Activated CD8-positive, alpha-beta memory T cell treated with anti-CD3 and anti-CD28 coated beads for 36 hours (primary cell): Measurements from ENCODE around the gene GATB. TPM values are rescaled to one million over a fixed set of nuclear protein-coding genes. Genes with fewer than 3 reads are reported as not detected.

Source experiments
- CTCF ChIA-PET: fragments of 350-600 bp; sonication (Branson Sonifier 250); formaldehyde crosslinking; loops from one replicate; lab custom pipeline; 2021; ENCODE audit warnings: antibody characterized with exemption; lab: Charles Lee
- POLR2A ChIA-PET: fragments of 350-600 bp; sonication (Branson Sonifier 250); formaldehyde crosslinking; loops from one replicate; lab custom pipeline; 2021; ENCODE audit warnings: antibody characterized with exemption; lab: Charles Lee
- total RNA-seq, 2 experiments: library from RNA; stranded (reverse); gene quantifications; one replicate each; pipeline ENCODE4 v1.2.3, GENCODE V29; 2021

The GATB gene
- total RNA-seq, 2 experiments from 2014 or later, result 25.7 to 30.0 TPM

DNA sequence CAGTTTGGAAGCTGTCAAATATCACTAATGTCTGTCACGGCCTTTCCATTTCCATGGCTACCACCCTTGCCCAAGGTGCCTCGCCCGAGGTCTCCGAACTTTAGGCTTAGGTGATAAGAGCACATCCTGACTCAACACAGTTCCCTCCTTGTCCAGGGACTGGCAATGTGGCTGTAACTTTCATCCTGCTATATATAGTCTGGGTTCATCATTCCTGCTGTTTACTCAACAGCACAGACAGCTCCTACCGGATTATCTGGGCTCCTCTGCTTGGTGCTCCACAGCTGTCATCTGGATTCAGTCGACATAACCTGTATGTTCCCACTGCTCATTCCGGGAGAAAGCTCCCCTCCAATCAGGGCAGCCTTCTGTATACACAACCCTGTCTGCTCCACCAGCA is 51.2 kb downstream of the GATB start:
- ChIA-PET CTCF (no interaction called here), POLR2A (no interaction called here)

DNA sequence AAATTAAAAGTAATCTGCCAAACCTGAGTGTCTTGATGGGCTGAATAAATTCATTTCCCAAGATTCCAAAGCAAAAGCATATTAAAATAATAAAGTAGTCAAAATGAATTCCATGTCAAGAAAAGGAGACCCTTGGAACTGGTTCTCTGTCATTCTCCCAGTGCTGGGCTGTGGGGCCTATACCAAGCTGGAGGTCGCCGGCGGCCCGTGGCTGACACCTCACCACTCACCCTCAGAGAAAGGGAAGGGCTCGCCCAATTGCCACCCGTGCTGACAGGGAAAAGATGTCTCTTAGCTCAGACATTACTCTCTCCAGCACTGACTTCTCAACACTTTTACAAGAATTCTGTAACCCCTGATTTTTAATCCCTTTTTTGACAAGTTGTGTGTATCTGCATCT is 51.7 kb downstream of the GATB start:
- ChIA-PET CTCF (no interaction called here), POLR2A (no interaction called here)

DNA sequence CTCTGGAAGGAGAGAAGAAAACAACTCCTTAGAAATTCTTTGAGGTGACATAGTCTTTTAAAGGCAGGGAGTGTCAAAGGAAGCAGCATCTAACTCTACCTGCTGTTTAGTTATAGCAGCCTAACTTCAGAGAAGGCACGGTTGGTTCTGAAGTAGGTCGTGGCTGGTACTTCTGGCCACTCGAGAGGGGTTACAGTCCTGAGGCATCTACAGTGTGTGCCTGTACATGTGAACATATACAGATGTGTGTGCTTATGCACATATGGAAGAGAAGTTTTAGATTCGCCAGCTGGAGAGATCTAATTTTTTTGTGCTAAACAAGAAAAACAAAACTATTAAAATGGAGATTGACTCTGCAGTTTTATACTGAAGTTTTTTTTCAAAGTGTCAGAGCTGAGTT is 52.7 kb downstream of the GATB start:
- ChIA-PET POLR2A (no interaction called here), CTCF (no interaction called here)

DNA sequence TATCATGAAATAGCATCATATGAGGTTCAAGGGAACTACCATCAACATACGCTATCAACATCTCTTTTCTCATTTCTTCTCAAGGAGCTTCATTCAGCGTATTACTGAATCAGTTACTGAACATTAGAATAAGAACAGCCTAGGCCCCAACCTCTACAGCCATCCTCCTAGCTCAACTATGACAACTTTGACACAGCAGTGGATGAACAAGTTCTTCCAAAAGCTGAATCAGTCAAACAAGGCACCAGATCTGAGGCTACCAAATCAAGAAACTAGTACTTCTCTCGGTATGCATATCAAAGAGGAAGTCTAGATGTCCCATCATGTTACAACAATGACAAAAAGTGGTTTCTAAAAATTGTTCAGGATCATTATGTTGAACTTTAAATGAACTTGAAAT is 57.4 kb downstream of the GATB start:
- ChIA-PET POLR2A (no interaction called here), CTCF (no interaction called here)

DNA sequence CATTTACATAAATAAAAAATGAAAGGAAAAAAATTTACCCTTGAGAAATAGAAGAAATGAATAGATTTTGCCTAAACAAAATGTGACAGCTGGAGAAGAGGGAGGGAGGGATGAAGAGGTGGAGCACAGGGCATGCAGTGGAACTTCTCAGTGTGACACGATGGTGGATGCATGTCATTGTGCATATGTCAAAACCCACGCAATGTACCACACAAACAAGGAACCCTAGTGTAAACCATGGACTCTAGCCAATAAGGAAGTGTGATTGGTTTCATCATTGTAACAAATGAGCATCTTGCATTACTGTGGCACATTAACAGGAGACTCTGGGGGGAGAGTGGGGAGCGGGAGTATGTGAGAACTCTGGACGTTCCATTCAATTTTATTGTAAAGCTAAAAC is 58.6 kb downstream of the GATB start:
- POLR2A ChIA-PET, result no interaction called here
- CTCF ChIA-PET, result no interaction called here

DNA sequence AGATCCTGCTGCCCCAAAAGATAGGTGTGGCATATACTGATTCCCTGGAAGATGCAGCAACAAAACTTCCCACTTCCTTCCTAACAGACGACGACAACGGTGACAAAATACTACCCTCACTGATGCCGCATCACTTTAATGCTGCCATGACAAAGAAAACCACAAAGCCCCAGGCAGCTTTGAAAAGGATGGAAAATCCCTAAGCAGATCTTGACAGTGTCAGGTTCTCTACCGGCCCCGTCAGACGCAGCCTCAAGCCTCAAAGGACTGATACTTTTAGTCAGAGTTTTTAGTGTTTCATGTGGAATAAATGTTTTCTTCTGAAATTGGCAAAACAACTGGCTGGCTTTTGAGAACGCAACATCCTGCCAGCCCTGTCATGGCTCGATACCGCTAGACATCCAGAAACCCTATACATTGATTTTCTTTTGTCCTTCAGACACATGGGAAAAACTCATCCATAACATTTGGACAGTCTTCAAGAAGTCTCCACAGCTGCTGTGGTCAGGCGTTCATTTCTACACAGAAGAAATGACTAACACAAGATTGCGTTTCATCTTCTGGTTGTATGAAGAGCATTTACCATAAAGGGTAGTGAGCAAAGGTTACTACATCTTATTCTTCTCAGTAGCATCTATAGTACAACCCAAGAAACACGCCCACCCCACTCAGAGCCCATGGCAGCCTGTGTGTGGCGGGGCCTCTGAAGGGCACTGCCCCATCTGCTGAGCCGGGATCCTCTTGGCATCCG is 60.1 kb downstream of the GATB start:
- POLR2A ChIA-PET, result no interaction called here
- CTCF ChIA-PET, result no interaction called here

DNA sequence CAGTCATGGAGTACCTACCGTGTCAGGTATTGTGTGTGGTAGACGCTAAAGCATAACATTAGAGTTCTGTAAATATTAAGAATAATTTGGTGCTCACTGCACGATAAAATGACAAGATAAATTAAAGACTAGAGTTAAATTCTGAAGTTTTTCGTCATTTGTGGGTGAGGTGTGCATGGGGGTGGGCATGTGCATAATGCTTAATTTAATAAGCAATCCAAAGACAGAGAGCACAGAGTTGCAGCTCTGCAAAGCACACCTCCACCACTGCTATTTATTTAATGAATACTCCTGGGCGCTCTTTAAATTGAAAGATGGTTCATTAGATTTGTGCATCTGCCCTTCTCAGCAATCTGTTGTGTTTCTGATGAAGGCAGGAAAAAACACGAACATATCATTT is 62.6 kb downstream of the GATB start:
- CTCF ChIA-PET, result no interaction called here
- POLR2A ChIA-PET, result no interaction called here

DNA sequence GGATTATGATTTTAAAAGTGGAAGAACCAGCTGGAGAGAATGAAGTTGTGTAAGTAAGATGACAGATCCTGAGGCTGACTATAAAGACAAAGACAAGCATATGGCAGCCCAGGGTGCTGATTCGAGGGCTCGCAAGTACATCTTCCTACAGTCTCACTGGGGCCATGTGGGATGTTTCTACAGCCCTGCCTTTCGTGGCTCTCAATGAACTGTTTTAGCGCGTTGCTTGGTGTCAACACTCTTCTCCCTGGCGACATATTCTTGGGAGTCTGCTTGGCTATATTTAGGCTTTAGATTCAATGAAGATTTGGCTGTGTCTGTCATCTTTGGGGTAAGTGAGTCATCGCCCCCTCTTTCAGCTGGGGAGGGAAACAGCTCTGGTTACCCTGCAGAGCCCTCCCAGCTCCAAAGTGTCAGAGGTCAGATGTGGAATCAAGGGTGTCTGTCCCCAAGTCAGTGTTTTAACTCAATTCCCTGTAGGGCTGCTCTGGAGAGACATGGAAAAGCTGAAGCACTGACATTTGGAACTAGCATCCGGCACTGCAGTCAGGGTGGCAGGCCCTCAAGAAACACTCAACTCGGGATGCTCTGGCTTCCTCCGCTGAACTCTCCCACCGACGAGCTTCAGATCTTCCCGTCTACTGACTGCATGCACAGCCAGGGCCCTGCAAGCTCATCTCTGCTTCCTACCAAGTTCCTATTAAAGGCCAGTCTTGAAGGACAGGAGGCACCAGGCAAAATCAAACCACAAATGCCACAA is 65.7 kb downstream of the GATB start:
- ChIA-PET POLR2A (no interaction called here), CTCF (no interaction called here)

DNA sequence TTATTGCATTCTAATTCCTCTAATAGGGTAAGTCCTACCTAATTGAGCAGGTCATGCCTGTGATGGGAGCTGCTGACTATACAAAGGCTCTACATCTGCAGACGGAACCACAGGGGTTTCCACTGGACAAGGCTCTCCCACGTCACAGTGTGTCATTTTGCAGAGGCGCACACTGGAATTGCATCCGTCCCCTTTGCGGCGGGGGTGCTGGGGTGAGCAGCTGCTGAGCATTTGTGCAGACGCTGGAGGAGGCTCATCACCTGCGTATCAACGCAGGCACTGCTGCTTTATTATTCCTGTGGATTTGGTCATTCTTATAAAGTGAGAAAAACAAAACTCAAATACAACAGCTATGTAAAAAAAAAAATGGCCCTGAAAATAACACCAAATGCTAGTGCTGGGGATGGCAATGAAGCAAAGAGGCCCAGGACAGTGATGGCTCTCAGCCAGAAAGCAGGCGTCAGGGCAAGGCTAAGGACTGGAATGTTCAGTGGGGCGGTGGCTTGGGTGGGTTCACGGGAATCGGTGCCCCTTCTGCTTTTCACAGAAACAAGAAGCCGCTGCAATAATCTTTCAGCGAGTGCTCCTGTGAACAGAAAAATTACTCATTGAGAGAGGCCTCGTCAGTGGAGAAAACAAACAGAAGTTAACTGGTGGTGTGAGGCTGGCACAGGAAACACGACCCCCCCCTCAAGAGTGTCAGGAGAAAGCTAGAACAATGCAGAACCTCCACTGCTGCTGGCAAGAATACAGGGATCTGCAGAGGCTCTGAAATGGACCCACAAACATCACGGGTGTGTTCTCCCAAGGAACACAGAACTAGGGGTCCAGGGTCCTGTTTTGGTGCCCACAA is 67.8 kb downstream of the GATB start:
- CTCF ChIA-PET, result no interaction called here
- POLR2A ChIA-PET, result no interaction called here

DNA sequence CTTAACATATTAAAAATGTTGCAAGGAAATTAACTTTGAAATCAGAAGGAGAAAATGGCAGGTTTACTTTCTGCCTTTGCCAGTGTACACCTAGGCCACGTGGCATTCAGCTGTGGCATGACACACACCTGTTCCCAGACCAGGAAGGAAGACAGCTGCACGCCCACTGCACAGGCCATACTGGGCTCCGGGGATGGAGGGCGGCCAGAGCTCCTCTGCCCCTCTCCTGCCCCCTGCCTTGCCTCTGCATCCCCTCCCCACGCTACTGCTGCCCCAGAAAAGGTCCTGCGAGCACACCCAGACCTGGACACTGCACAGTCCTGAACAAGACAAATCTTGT is 68.4 kb downstream of the GATB start:
- ChIA-PET CTCF (no interaction called here), POLR2A (no interaction called here)

DNA sequence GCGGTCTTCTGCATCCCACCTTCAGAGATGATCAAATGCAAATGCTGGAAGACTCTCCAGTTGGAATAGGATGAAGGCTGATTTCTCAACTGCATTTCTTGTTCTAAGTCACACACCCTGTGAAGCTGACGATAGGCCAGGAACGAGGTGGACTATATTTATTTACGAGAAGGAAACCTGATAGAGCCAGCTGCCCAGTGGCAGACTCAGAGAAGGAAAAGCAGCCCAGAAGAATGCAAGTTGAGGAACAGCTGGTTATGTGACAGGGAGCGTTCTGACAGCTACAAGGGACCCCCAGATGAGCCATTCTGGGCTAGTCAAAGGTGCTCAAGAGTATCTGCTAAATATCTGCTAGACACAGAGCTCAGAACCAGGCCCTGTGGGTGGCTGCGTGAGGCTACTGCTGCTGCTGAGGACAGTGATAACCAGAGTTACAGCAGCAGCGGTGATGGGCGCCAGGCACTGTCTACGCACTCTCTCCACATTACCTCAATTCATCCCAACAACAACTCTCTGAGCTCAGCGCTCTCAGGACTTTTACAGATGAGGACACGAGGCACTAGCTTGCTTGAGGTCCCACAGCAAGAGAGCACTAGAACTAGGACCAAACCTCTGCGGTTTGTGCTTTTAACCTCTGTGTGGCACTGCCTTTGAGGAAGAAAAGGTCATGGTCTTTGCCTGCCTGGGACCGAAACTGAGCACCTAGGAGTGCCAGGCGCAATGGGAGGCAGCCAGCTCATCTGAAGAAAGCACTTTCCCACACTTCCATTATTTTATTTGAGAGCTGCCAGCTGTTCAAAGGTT is 69.0 kb downstream of the GATB start:
- POLR2A ChIA-PET, result no interaction called here
- CTCF ChIA-PET, result no interaction called here

DNA sequence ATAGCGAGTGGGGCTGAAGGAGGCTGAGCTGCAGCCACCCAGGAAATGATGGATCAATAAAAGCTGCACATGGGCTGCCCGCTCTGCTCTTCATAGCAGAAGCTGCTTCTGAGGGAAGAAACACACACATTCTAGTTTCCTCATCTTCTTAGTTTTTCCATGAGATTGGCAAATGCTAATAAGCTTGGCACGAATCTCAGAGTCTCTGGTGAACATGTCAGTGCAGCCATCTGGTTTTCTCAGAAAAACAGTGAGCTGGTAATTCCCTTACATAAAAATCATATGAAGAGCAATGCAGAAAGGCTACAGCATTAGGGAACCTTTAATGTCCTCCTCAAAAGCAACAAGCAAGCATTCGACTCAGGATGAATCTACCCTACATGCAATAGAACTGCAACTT is 69.9 kb downstream of the GATB start:
- CTCF ChIA-PET, result no interaction called here

DNA sequence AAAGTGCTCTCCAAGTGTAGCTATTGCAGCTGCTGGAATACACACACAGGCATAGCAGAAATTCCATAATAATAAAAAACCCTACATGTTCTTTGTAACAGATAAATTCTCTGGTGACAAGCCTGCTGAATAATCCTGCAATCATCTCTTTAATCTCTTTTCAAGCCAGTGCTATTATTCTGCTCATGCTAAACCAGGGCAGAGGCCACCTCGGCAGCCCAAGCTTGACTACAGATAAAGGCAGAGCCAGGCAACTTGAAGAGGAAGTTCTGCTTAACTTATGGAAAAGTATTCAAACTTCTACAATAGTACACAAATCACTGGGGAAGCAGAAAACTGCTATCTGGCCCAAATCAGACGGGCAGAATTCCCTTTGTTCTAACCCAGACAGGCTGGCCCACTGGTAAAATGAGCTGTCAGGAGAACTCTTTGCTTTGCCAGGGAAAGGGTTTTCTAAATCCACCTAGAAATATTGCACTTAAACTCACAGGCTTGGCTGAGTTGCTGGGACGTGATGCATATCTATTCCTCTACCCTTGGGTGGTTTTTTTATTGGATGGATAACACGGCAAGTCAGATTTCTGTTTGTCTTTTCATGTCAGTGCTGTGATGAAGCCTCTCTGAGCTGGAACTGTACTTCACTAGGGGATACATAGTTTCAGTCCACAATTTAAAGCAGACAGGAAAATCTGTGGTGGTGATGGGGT is 70.5 kb downstream of the GATB start:
- POLR2A ChIA-PET, result no interaction called here

More for the DNA sequence above, 69.9 kb downstream of the GATB start:
- POLR2A ChIA-PET, result no interaction called here

DNA sequence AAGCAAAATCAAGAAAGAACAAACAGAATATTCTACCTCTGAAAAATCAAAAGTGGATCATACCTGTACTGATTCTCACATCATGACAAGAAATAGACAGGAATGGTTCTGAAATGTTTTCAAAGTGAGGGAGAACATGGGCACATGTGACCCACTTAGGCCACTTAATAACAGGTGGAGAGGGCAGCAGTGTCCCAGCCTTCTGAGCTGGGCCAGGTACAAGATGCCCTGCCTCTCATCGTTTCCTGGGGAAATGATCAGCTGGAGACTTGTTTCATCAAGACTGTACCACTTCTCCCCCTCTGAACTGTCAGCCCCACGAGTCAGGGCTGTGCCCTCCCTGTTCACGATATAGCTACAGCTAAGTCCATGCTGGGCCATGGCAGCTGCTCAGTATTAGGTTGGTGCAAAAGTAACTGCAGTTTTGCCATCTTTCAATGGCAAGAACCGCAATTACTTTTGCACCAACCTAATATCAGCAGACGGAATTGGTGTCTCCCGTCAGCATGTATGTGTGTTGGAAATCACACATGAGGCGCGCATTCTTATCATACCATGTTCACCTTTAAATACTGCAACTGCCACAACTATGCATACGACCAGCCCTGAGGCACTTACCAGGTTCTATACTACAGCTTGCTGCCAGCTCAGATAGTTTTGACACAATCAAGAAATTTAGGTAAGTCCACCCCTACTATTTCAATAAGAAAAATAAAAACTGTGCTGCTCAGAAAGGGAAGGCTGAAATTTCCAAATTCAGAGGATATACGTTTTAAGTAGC is 71.4 kb downstream of the GATB start:
- POLR2A ChIA-PET, result no interaction called here

More for the DNA sequence above, 70.5 kb downstream of the GATB start:
- CTCF ChIA-PET, result no interaction called here

DNA sequence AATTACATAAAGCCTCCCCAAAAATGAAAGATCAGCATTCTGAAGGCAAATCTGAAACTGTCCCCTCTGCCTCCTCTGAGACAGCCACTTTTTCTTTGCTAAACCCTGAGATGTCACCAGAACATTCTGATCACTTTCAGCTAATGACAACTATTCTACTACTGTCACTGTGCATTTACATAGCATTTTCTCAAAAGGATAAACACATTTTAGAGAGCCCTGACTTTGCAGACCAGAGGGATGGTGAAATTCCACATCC is 72.1 kb downstream of the GATB start:
- ChIA-PET POLR2A (no interaction called here), CTCF (no interaction called here)

More for the DNA sequence above, 71.4 kb downstream of the GATB start:
- CTCF ChIA-PET, result no interaction called here

DNA sequence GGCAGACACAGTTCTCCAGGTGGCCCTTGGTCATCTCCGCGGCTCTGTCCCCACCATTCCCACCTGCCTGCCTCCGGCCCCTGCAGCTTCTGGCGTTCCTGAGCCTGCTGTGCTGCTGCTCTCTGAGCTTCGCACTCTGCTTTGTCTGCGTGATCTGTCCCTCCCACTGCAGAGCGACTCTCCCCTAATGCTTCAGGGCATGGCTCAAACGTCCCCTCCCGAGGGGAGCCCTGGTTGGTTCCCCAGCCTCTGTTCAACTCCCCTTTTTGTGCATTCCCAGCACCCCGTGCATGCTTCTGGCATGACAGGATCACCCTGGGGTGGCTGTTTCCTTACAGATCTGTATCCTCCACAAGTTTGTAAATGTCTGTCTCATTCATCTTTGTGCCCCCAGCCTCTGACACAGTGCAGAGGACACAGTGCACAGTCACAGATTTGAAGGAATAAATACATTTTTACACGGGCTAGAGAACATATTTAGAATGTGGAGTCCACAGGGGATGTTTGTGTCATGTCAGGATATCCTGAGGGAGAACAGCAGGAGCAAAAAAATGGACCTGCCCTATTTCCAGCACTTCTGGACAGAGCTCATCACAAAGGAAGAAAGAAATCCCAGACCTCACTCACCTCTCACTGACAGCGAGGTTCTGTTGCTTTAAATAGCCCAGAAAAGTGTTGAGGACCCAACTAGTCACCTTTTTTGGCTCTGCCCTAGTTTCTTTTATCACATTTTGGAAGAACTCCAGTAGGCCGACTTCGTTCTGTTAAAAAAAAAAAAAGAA is 72.6 kb downstream of the GATB start:
- ChIA-PET POLR2A (no interaction called here), CTCF (no interaction called here)

DNA sequence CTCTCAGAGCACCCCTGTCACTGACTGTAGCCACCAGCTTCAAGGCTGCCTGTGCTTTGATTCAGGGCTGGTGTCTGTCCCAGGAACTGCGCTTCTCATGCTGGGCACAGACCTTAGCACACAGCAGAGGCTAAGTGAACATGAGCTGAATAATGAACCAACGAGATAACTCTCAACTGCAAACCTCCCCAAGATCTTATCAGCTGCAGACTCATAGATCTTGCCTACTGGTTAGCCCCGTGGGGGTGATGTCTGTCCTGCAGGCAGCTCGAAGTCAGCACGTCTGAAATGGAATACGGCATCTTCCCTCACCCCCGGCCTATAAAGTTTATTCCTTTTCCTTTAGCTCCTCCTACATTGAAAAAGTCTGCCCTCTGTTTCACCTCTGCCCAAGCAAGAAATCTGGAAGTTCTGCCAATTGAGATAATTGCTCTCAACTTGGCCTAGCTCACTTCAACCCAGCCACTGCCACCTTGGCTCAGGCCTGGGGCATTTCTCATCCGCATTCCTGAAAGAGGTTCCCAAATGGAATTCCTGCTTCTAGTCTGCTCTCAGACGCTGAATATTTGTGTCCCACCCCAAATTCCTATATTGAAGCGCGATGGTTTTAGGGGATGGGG is 73.7 kb downstream of the GATB start:
- ChIA-PET POLR2A (no interaction called here), CTCF (no interaction called here)
